ENCODE measurements around the gene RELN.

The RELN gene

DNA sequence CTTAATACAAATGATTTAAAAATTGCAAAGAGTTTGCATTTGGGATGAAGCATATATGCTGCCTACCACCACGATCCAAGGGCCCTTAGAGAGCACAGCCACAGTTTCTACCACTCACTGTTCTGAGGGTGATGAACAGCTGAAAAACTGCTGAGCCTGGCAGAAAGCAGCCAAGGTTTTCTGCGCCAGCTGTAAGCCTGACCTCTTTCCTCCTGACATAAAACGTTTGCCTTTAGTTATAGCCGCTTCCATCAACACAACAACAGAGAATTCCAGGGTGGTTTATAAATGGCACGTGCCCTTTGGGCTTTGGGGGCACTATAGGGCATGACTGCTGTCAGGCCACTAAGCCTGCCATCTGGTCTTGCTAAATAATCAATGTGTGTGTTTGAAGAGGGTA is 222.8 kb downstream of the RELN start:
- Mint-ChIP-seq H3K4me3 (no peak overlapping the region), H3K4me1 (ENCODE audit: low read depth) (no peaks in the 10 kb centered on the region), H3K9me3 (no peaks in the 10 kb centered on the region), H3K36me3 (ENCODE audit: low read depth) (no peaks in the 10 kb centered on the region), H3K27ac (no peak overlapping the region), H3K27me3 (ENCODE audit: low read depth) (no peaks in the 10 kb centered on the region)

DNA sequence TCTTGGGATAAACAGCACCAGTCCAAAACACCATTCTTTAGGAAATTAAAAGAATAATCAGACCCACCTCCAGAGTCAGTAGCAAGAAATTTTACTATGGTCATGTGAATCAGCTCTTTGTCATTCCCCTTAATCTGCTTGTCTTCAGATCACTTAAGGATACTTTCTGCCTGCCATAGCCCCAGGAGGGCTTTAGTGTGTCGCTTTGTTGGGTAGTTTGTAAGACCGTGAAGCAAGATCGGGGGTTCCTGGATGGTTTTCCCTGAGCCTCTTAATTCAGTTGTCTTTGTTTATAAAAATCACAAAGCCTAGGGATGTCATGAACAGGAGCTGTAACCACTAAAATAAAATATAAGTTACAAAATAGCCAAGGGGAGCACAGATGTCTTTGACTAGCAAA is 223.6 kb downstream of the RELN start:
- no peak overlapping the region for H3K27ac Mint-ChIP-seq
- H3K9me3 Mint-ChIP-seq: no peaks in the 10 kb centered on the region
- H3K36me3 Mint-ChIP-seq (ENCODE audit: low read depth): no peaks in the 10 kb centered on the region
- no peak overlapping the region for H3K4me3 Mint-ChIP-seq
- H3K4me1 Mint-ChIP-seq (ENCODE audit: low read depth): no peaks in the 10 kb centered on the region
- H3K27me3 Mint-ChIP-seq (ENCODE audit: low read depth): no peaks in the 10 kb centered on the region

DNA sequence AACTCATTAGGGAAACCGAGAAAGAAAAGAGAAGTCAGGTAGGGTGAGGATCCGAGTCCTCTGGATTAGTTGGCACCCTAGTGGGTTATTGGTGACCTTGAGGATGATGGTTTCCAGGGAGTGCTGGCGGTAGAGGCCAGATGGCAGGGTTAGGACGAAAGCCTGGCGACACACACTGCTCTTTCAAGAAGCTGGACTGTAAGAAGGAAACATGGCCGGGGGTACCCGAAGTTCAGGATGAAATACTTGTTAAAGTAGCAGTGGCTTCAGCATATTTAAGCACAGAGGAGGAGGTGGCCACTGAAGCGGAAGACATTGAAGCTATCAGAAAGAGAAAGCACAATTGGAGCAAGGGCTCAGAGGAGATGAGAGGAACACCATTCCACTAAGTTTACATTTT is 224.6 kb downstream of the RELN start:
- Mint-ChIP-seq H3K27me3 (ENCODE audit: low read depth) (peaks cover 3% of the 10 kb centered on the region), H3K4me1 (ENCODE audit: low read depth) (no peaks in the 10 kb centered on the region), H3K4me3 (no peak overlapping the region), H3K9me3 (no peaks in the 10 kb centered on the region), H3K27ac (no peak overlapping the region), H3K36me3 (ENCODE audit: low read depth) (no peaks in the 10 kb centered on the region)

DNA sequence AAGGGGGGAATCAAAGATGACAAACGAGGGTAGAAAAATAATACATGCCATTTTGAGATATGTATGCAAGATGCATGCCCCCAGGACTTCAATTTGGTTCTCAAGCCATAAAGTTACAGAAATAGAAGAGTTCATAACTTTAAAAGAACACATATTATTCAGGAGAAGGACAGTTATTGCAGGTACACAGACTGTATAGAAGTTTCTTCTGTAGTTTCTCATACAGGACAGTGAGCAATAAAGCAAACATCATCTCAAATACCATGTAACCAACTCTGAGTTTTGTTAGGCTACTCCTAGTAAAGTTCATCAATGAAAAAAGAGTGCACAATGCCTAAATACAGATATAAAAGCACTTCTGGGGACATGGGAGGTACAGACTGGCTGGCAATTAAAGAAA is 226.6 kb downstream of the RELN start:
- H3K27me3 Mint-ChIP-seq (ENCODE audit: low read depth): peaks cover 3% of the 10 kb centered on the region
- H3K4me1 Mint-ChIP-seq (ENCODE audit: low read depth): no peaks in the 10 kb centered on the region
- no peaks in the 10 kb centered on the region for H3K36me3 Mint-ChIP-seq (ENCODE audit: low read depth)
- H3K4me3 Mint-ChIP-seq: no peak overlapping the region
- H3K9me3 Mint-ChIP-seq: no peaks in the 10 kb centered on the region
- H3K27ac Mint-ChIP-seq: no peak overlapping the region

DNA sequence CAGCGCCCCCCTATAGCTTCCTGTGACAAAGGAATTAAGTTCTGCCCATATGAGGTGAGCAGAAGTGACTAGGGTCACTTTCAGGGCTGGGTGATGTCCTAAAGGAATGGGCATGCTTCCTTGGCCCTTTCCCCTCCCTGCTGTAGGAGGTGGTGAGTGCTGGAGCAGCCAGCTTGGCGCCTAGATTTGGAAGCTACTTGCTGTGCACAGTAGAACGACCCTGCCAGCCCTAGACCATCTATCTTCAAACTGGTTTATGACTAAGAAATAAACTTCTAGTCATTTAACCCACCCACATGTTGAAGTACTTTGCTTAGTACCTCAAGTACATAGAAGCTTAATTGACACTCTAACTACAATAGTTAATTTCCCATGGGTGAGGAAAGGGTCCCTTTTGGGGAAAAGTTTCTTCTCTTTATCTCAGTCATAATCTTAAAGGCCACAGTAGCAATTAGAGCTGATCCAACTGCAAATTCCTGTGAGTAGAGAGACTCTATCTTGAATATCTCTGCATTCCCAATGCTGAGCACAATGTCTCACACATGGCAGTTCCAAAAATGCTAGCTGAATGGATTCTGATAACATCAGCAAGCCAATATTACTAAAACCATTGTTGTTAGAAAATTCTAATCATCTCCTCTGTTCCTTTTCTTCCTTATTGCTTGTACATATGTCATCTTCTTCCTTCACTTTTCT is 227.2 kb downstream of the RELN start:
- no peak overlapping the region for H3K4me3 Mint-ChIP-seq
- H3K27me3 Mint-ChIP-seq (ENCODE audit: low read depth): peaks cover 6% of the 10 kb centered on the region
- no peaks in the 10 kb centered on the region for H3K36me3 Mint-ChIP-seq (ENCODE audit: low read depth)
- H3K27ac Mint-ChIP-seq: no peak overlapping the region
- no peaks in the 10 kb centered on the region for H3K4me1 Mint-ChIP-seq (ENCODE audit: low read depth)
- H3K9me3 Mint-ChIP-seq: no peaks in the 10 kb centered on the region

DNA sequence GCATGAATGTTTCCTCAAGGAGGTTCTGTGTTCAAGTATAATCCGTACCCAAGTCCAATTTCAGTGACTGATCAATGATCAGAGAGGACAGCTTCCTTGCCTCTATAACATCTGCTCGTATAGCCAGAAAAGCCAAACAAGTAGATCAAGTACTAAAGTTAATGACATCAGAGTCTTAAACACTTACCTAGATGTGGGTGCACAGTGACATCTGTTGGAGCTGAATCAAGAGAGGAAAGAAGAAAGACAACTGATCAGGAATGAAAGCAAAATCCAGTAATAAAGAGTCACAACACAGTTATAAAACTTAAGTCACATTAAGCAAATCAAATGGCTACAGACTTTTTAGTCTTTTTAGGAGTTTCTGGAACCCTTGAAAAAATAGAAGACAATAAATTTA is 236.5 kb downstream of the RELN start:
- H3K27ac Mint-ChIP-seq: no peak overlapping the region
- no peaks in the 10 kb centered on the region for H3K9me3 Mint-ChIP-seq
- peaks cover 3% of the 10 kb centered on the region for H3K27me3 Mint-ChIP-seq (ENCODE audit: low read depth)
- H3K4me3 Mint-ChIP-seq: no peak overlapping the region
- no peaks in the 10 kb centered on the region for H3K4me1 Mint-ChIP-seq (ENCODE audit: low read depth)
- no peaks in the 10 kb centered on the region for H3K36me3 Mint-ChIP-seq (ENCODE audit: low read depth)

DNA sequence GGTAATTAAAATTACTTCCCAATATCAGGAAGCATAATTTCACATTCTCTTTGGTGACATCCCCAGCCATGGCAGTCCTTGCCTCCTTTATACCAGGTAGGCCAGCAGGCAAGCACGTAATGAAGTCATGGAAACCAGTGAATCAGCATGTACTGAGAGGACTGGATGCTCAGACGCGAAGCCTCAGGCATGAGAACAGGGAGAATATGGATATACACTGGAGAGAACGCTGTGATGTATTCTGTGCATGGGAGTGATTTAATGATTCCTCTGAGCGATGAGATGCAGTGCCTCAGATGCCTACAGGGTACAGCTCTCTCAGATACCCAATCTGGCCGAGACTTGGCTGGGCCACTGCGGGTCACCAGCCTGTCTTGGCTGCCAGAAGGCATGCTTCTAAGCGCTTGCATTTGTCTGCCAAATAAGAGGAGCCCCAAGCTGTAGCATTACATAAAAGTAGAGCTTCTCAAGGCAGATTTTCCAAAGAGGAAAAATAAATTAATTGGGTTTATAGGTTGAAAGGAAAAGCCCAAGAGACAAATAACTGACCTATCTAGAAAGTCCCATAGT is 238.1 kb downstream of the RELN start:
- H3K27ac Mint-ChIP-seq: no peak overlapping the region
- H3K36me3 Mint-ChIP-seq (ENCODE audit: low read depth): no peaks in the 10 kb centered on the region
- no peak overlapping the region for H3K4me3 Mint-ChIP-seq
- no peaks in the 10 kb centered on the region for H3K4me1 Mint-ChIP-seq (ENCODE audit: low read depth)
- no peaks in the 10 kb centered on the region for H3K27me3 Mint-ChIP-seq (ENCODE audit: low read depth)
- no peaks in the 10 kb centered on the region for H3K9me3 Mint-ChIP-seq

DNA sequence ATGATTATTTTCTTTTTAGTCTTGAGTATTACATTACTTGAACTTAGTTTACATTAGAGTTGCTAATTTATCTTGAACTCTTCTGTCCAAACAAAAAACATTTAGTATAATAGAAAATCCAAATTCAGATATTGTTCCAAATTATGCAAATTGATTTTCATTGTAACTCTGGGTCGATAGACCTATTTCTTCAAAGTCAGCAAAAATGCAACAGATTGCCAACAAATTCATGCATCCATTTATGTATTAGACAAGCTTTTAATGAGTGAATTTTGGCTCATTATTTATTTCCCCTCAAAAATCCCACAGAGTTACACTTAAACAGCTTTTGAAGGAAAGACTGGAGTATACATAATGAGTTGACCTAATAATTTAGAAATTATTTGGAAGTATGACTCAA is 240.8 kb downstream of the RELN start:
- Mint-ChIP-seq H3K27ac (no peak overlapping the region), H3K4me1 (ENCODE audit: low read depth) (no peaks in the 10 kb centered on the region), H3K9me3 (no peaks in the 10 kb centered on the region), H3K27me3 (ENCODE audit: low read depth) (no peaks in the 10 kb centered on the region), H3K36me3 (ENCODE audit: low read depth) (no peaks in the 10 kb centered on the region), H3K4me3 (no peak overlapping the region)

DNA sequence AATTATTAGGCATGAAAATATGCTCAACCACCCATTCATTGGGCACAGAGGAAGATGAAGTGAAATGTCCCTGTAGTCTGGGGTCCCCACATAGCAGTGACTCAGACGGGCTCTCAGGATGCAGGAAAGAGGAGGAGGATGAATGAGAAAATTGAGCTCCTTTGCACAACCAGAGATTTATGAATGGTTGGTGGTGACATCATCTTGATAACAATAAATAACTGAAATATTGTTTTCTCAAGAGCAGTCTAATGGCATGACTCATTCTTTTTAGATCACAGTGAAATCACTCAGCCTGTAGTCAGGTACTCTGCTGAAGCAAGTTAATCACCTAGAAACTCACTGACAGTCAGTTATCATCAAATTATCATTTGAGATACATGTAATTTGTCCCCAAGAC is 254.1 kb downstream of the RELN start:
- Mint-ChIP-seq H3K27ac (no peak overlapping the region), H3K9me3 (no peaks in the 10 kb centered on the region), H3K36me3 (ENCODE audit: low read depth) (no peaks in the 10 kb centered on the region), H3K27me3 (ENCODE audit: low read depth) (no peaks in the 10 kb centered on the region), H3K4me3 (no peak overlapping the region), H3K4me1 (ENCODE audit: low read depth) (no peaks in the 10 kb centered on the region)

DNA sequence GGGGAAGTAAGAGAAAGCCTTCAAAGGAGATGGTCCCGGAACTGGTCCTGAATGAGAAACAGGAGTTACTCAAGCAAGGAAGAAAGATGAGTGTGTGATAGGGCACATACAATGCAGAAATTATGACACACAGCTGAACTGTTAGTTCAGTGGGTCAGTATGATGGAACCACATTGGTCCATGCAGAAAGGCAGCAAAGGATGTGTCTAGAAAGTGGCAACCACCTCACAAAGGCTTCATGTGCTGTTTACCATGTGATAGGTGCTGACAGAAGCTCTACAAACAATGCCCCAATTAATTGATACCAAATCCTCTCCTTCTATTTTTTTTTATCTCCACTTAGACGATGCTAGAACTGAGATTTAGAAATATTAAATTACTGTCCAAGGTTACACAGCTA is 258.3 kb downstream of the RELN start:
- Mint-ChIP-seq H3K9me3 (no peaks in the 10 kb centered on the region), H3K27me3 (ENCODE audit: low read depth) (no peaks in the 10 kb centered on the region), H3K4me1 (ENCODE audit: low read depth) (no peaks in the 10 kb centered on the region), H3K27ac (no peak overlapping the region), H3K36me3 (ENCODE audit: low read depth) (no peaks in the 10 kb centered on the region), H3K4me3 (no peak overlapping the region)

DNA sequence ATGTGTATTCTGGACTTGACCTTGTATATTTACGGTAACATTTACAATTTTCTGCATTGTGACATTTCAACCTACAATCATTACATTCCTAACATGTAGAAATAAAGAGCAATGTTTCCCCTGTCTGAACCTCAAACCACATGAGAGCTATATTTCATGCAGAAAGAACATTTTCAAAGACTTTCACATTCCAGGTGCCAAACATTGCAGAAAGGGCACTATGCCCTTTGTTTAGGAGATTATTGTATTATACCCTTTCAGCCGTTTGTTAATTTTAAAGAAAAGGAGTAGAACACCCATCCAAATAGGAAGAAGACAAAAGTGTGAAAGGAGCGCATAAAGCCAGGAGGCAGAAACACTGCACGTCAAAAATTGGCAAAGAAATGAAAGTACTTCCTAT is 260.4 kb downstream of the RELN start:
- H3K4me3 Mint-ChIP-seq: no peak overlapping the region
- H3K36me3 Mint-ChIP-seq (ENCODE audit: low read depth): no peaks in the 10 kb centered on the region
- H3K27ac Mint-ChIP-seq: no peak overlapping the region
- H3K9me3 Mint-ChIP-seq: no peaks in the 10 kb centered on the region
- H3K27me3 Mint-ChIP-seq (ENCODE audit: low read depth): no peaks in the 10 kb centered on the region
- no peaks in the 10 kb centered on the region for H3K4me1 Mint-ChIP-seq (ENCODE audit: low read depth)

DNA sequence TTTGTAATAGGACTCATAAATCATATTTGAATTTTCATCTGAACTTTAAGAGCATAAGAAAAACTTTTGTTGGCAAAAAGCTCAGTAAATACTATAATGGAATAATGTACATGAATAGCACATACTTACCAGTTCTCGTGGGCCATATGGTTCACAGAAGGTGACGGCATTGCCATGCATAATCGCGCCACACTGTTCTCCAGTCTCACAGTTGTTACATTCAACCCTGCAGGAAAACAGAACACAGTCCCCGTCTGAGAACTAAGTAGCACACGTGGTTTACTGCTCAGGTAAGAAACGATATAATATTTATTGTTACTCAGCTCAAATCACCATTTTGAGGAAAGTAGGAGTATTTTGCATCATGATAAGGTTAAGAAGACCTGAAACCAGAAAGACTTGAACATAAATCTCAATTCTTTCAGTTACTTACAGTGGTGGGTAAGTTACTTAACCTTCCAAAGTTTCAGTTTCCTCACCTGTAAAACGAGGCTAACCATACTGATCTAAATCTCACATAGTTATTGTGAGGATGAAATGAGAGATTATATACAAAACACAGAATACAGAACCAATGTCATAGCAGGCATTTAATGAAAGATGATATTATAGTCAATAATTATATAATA is 261.4 kb downstream of the RELN start:
- H3K9me3 Mint-ChIP-seq: no peaks in the 10 kb centered on the region
- no peaks in the 10 kb centered on the region for H3K4me1 Mint-ChIP-seq (ENCODE audit: low read depth)
- H3K36me3 Mint-ChIP-seq (ENCODE audit: low read depth): no peaks in the 10 kb centered on the region
- H3K4me3 Mint-ChIP-seq: no peak overlapping the region
- no peaks in the 10 kb centered on the region for H3K27me3 Mint-ChIP-seq (ENCODE audit: low read depth)
- H3K27ac Mint-ChIP-seq: no peak overlapping the region

DNA sequence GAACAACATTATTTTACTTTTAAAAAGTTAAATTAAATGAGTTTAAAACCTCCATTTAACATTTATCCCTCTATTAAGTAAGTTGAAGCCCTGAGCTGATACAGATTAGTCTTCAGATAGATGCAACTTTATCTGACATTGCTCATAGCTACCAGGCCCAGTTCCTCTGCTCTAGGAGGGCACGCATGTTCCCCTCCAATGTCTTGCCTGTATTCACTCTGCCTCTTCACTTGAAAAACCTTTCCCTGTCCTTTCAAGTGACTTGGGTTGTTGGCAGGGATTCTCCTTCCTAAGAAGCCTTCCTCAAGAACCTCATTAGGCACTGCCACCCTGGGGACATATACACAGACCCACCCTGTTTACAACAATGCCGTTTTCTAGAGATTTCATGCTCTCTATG is 270.4 kb downstream of the RELN start:
- H3K9me3 Mint-ChIP-seq: no peaks in the 10 kb centered on the region
- no peak overlapping the region for H3K4me3 Mint-ChIP-seq
- no peaks in the 10 kb centered on the region for H3K27me3 Mint-ChIP-seq (ENCODE audit: low read depth)
- no peaks in the 10 kb centered on the region for H3K36me3 Mint-ChIP-seq (ENCODE audit: low read depth)
- no peaks in the 10 kb centered on the region for H3K4me1 Mint-ChIP-seq (ENCODE audit: low read depth)
- H3K27ac Mint-ChIP-seq: no peak overlapping the region

DNA sequence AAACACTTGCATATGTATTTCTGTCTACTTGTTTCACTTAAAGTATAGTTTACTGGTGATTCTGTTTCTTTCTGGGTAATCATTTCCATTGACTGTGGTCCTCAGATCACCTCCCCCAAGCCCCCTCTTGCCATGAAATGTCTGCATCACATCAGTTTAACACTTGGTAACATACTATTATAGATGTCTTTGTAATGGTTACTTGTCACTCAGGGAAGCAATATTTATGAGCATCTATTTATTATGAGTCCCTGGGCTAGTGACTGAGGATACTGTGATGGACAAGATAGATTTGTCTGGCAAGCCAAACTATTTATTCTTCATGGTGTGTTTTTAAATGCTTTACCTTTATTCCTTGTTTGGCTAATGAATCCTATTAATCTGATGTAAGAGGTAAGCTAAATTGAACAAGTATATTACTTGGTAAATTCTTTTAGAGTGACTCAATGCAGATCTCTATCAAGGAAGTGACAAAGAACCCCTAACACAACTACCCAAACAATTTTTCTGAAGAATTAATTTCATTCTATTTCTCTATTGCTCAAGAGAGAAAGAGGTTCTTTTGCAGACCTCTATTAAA is 270.9 kb downstream of the RELN start:
- Mint-ChIP-seq H3K36me3 (ENCODE audit: low read depth) (no peaks in the 10 kb centered on the region), H3K4me3 (no peak overlapping the region), H3K27ac (no peak overlapping the region), H3K27me3 (ENCODE audit: low read depth) (no peaks in the 10 kb centered on the region), H3K9me3 (no peaks in the 10 kb centered on the region), H3K4me1 (ENCODE audit: low read depth) (no peaks in the 10 kb centered on the region)

DNA sequence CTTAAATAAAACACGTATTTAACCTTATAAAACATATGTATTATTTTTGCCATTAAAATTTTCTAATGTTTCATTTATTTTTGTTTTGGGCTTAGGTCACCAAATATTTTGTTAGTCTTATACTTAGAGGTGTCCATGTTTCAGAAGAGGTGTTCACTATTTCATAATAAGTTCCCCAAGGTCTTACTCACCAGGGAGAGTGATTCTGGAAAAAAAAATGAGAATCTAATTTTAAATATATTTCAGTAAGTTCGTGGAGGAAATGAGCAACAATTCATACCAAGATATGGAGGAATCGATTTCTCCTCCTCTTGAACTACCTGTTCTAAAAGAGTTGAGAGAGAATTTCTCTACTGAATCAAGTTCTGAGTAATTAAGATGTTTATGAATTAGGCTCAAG is 271.9 kb downstream of the RELN start:
- Mint-ChIP-seq H3K27ac (no peak overlapping the region), H3K4me1 (ENCODE audit: low read depth) (no peaks in the 10 kb centered on the region), H3K27me3 (ENCODE audit: low read depth) (no peaks in the 10 kb centered on the region), H3K4me3 (no peak overlapping the region), H3K9me3 (no peaks in the 10 kb centered on the region), H3K36me3 (ENCODE audit: low read depth) (no peaks in the 10 kb centered on the region)

Data from T-helper 1 cell treated with Interleukin-12 subunit alpha and Interleukin-12 subunit beta and Interleukin-4 antibody, amounts not matched to agents 30 μg/mL and 1 μg/mL, for 36 hours (primary cell).